HepG2 (cell line): ENCODE data around the gene AHSG. TPM values are rescaled to one million over a fixed set of nuclear protein-coding genes. Genes with fewer than 3 reads are reported as not detected.

Experiments
- AHR ChIP-seq: IDR thresholded peaks from 2 replicates; pipeline ENCODE4 v1.6.1; 2018; ENCODE audit warnings: missing genetic modification reagents, missing compliant biosample characterization
- CENPT ChIP-seq: sonication (generic); formaldehyde crosslinking; IDR thresholded peaks from 2 replicates; pipeline ENCODE4 v1.8.0; 2022; ENCODE audit warnings: low read depth, mild to moderate bottlenecking, moderate library complexity, missing genetic modification reagents
- ELF4 ChIP-seq: sonication (generic); formaldehyde crosslinking; IDR thresholded peaks from 2 replicates; pipeline ENCODE4 v1.5.0; 2020; ENCODE audit warnings: missing genetic modification reagents, mild to moderate bottlenecking, moderate library complexity, borderline replicate concordance
- NFIC ChIP-seq: IDR thresholded peaks from 2 replicates; pipeline ENCODE4 v1.6.1; 2012; ENCODE audit warnings: mild to moderate bottlenecking, low read length, inconsistent platforms
- NR2F2 ChIP-seq: IDR thresholded peaks from 2 replicates; pipeline ENCODE4 v1.6.1; 2012; ENCODE audit warnings: low read depth, inconsistent platforms, borderline replicate concordance
- RCOR2 ChIP-seq: IDR thresholded peaks from 2 replicates; pipeline ENCODE4 v1.6.1; 2016; ENCODE audit warnings: missing biosample characterization, missing genetic modification reagents
- SNAPC2 ChIP-seq: sonication (generic); formaldehyde crosslinking; IDR thresholded peaks from 2 replicates; pipeline ENCODE4 v1.8.1; 2022; ENCODE audit warnings: mild to moderate bottlenecking, missing genetic modification reagents
- SRF ChIP-seq: IDR thresholded peaks from 2 replicates; pipeline ENCODE4 v1.6.1; 2011; ENCODE audit warnings: mild to moderate bottlenecking, low read depth, low read length, moderate library complexity
- SYNCRIP ChIP-seq: fragments of 200-400 bp; formaldehyde crosslinking; IDR thresholded peaks from 2 replicates; pipeline ENCODE4 v1.6.1; 2018; ENCODE audit warnings: mild to moderate bottlenecking, low read depth, low read length; ENCODE audit not compliant: insufficient read depth
- TARDBP ChIP-seq: sonication (generic); formaldehyde crosslinking; IDR thresholded peaks from 2 replicates; pipeline ENCODE4 v1.8.0; 2022; ENCODE audit warnings: mild to moderate bottlenecking, missing genetic modification reagents
- TFAP4 ChIP-seq: sonication (generic); IDR thresholded peaks from 2 replicates; pipeline ENCODE4 v1.6.1; 2016; ENCODE audit warnings: low read depth, borderline replicate concordance
- THYN1 ChIP-seq: sonication (generic); formaldehyde crosslinking; IDR thresholded peaks from 2 replicates; pipeline ENCODE4 v1.8.1; 2023; ENCODE audit warnings: low read depth, mild to moderate bottlenecking, moderate library complexity, missing genetic modification reagents, borderline replicate concordance
- TOPORS ChIP-seq: sonication (generic); formaldehyde crosslinking; IDR thresholded peaks from 2 replicates; pipeline ENCODE4 v1.8.0; 2023; ENCODE audit warnings: mild to moderate bottlenecking, missing genetic modification reagents
- TSC22D2 ChIP-seq: sonication (generic); formaldehyde crosslinking; IDR thresholded peaks from 2 replicates; pipeline ENCODE4 v1.5.1; 2020; ENCODE audit warnings: missing genetic modification reagents, mild to moderate bottlenecking, borderline replicate concordance
- ZBTB2 ChIP-seq: sonication (generic); formaldehyde crosslinking; IDR thresholded peaks from 2 replicates; pipeline ENCODE4 v1.8.0; 2022; ENCODE audit warnings: low read depth, missing genetic modification reagents
- ZNF737 ChIP-seq: sonication (generic); formaldehyde crosslinking; IDR thresholded peaks from 2 replicates; pipeline ENCODE4 v1.5.0; 2020; ENCODE audit warnings: missing genetic modification reagents, mild to moderate bottlenecking, borderline replicate concordance
- ZNF782 ChIP-seq: sonication (generic); formaldehyde crosslinking; IDR thresholded peaks from 2 replicates; pipeline ENCODE4 v1.4.0; 2020; ENCODE audit warnings: missing genetic modification reagents, mild to moderate bottlenecking, borderline replicate concordance
- ZNF878 ChIP-seq: sonication (generic); formaldehyde crosslinking; IDR thresholded peaks from 2 replicates; pipeline ENCODE4 v1.8.1; 2023; ENCODE audit warnings: mild to moderate bottlenecking, missing genetic modification reagents, moderate library complexity
- ZSCAN29 ChIP-seq: sonication (generic); formaldehyde crosslinking; conservative IDR thresholded peaks from 2 replicates; pipeline ENCODE4 v1.4.0; 2020; ENCODE audit warnings: mild to moderate bottlenecking, missing genetic modification reagents
- polyA plus RNA-seq, 8 experiments: library from polyadenylated mRNA; depleted of rRNA in 3 of 8; stranded (reverse) in 7 of 8; unstranded in 1 of 8; fragments of >200 nt; fragmentation: Illumina TruSeq in 4 of 8; extraction: Trizol in 4 of 8; gene quantifications; 2 replicates each; pipeline versions ENCODE4 v1.2.1 to v1.2.3, GENCODE V29; 2011 to 2016; ENCODE audit warnings: low read depth in 4 of 8, missing spikeins in 1 of 8, mixed read lengths in 1 of 8; ENCODE audit not compliant: insufficient read depth in 1 of 8
- total RNA-seq, 5 experiments: library from RNA; depleted of rRNA; stranded (reverse); fragments of >200 nt; fragmentation: Illumina TruSeq; extraction: Trizol; gene quantifications; 2 replicates each; pipeline ENCODE4 v1.2.3, GENCODE V29; 2016; ENCODE audit warnings: low read depth in 1 of 5
- TF ChIP-seq, protein P1 (sequence below): sonication (generic); formaldehyde crosslinking; IDR thresholded peaks from 2 replicates; pipeline ENCODE4 v1.5.0; 2020; ENCODE audit warnings: mild to moderate bottlenecking, missing genetic modification reagents, borderline replicate concordance
- TF ChIP-seq, protein P2 (sequence below): sonication (generic); formaldehyde crosslinking; IDR thresholded peaks from 2 replicates; pipeline ENCODE4 v1.8.0; 2022; ENCODE audit warnings: missing genetic modification reagents, mild to moderate bottlenecking, moderate library complexity, borderline replicate concordance

Gene AHSG
- total and polyA plus RNA-seq, 2 of the 13 experiments (the other 11 are each of a cell fraction or from before 2014, with no cell fraction given), result 2,043 to 19,152 TPM

DNA sequence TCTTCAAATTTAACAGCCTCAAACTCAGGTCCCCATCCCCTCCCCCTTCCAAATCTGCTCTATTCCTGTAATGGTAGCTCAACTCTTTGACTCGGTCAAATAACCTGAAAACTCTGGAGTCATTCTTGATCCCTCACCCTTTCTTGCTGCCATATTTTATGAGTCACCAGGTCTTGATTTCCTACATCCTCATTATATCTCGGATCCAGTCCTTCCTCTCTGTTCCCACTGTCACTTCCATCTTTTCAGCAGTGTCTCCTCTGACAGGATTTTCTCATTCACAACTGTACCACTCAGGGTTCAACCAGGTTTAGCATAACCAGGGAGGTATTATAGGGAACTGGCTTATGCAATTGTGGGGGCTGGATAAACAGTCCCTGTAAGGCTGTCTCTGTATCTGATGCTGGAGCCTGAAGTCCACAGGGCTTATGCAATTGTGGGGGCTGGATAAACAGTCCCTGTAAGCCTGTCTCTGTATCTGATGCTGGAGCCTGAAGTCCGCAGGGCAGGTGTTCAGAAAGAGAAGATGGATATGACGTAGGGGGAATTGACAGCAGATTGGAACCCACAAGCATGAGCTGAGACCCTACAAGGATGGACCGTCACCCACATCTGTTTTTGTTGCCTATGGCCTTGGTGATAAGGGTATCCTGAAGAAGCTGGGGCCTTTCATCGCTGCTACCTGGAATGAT lies 18.2 kb downstream of the AHSG start (continued):
- TF ChIP-seq, protein P1, sequence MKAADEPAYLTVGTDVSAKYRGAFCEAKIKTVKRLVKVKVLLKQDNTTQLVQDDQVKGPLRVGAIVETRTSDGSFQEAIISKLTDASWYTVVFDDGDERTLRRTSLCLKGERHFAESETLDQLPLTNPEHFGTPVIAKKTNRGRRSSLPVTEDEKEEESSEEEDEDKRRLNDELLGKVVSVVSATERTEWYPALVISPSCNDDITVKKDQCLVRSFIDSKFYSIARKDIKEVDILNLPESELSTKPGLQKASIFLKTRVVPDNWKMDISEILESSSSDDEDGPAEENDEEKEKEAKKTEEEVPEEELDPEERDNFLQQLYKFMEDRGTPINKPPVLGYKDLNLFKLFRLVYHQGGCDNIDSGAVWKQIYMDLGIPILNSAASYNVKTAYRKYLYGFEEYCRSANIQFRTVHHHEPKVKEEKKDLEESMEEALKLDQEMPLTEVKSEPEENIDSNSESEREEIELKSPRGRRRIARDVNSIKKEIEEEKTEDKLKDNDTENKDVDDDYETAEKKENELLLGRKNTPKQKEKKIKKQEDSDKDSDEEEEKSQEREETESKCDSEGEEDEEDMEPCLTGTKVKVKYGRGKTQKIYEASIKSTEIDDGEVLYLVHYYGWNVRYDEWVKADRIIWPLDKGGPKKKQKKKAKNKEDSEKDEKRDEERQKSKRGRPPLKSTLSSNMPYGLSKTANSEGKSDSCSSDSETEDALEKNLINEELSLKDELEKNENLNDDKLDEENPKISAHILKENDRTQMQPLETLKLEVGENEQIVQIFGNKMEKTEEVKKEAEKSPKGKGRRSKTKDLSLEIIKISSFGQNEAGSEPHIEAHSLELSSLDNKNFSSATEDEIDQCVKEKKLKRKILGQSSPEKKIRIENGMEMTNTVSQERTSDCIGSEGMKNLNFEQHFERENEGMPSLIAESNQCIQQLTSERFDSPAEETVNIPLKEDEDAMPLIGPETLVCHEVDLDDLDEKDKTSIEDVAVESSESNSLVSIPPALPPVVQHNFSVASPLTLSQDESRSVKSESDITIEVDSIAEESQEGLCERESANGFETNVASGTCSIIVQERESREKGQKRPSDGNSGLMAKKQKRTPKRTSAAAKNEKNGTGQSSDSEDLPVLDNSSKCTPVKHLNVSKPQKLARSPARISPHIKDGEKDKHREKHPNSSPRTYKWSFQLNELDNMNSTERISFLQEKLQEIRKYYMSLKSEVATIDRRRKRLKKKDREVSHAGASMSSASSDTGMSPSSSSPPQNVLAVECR, result peak; percentile 55; the same call in 1 of the 2 replicates
- peak; percentile 59; the same call in 1 of the 2 replicates for TF ChIP-seq ZNF782
- peak; percentile 84 for TF ChIP-seq ZNF878
- no peak for TF ChIP-seq ZNF737 (CRISPR knock-in tag)
- TF ChIP-seq TOPORS (CRISPR knock-in tag), result peak; percentile 91; the same call in 1 of the 2 replicates
- TF ChIP-seq SNAPC2 (CRISPR knock-in tag), result no peak
- TF ChIP-seq ZSCAN29 (CRISPR knock-in tag), result peak; percentile 85; the same call in 1 of the 2 replicates
- TF ChIP-seq SYNCRIP, result no peak
- TF ChIP-seq AHR (CRISPR knock-in tag), result no peak
- no peak for TF ChIP-seq CENPT (CRISPR knock-in tag)
- TF ChIP-seq ZBTB2 (CRISPR knock-in tag), result no peak
- TF ChIP-seq NR2F2, result peak; percentile 75; the same call in 1 of the 2 replicates
- peak; percentile 83 for TF ChIP-seq RCOR2 (CRISPR knock-in tag)
- no peak for TF ChIP-seq ELF4
- peak; percentile 29; the same call in 1 of the 2 replicates for TF ChIP-seq SRF
- TF ChIP-seq THYN1 (CRISPR knock-in tag), result no peak
- TF ChIP-seq, protein P2, sequence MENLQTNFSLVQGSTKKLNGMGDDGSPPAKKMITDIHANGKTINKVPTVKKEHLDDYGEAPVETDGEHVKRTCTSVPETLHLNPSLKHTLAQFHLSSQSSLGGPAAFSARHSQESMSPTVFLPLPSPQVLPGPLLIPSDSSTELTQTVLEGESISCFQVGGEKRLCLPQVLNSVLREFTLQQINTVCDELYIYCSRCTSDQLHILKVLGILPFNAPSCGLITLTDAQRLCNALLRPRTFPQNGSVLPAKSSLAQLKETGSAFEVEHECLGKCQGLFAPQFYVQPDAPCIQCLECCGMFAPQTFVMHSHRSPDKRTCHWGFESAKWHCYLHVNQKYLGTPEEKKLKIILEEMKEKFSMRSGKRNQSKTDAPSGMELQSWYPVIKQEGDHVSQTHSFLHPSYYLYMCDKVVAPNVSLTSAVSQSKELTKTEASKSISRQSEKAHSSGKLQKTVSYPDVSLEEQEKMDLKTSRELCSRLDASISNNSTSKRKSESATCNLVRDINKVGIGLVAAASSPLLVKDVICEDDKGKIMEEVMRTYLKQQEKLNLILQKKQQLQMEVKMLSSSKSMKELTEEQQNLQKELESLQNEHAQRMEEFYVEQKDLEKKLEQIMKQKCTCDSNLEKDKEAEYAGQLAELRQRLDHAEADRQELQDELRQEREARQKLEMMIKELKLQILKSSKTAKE (CRISPR knock-in tag), result peak; percentile 82
- TF ChIP-seq TFAP4, result peak; percentile 61; the same call in 1 of the 2 replicates
- no peak for TF ChIP-seq TSC22D2 (CRISPR knock-in tag)
- peak; percentile 96 for TF ChIP-seq TARDBP
- TF ChIP-seq NFIC, result peak; percentile 68
